Measurements from ENCODE around the gene CCDC66.

Gene CCDC66

GRCh38 chr3:56622381-56622780 is 65.4 kb downstream of the CCDC66 start:
- FAIRE-seq (peak; percentile 29), DNase-seq (ENCODE audit: insufficient read length, low spot score) (no peak)
- no peak for TF ChIP-seq CTCF (IDR thresholded peaks at IDR 0.05; ENCODE audit: insufficient read depth, missing control alignments)

GRCh38 chr3:56624725-56625124 is 67.8 kb downstream of the CCDC66 start:
- DNase-seq (ENCODE audit: insufficient read length, low spot score) (no peak), FAIRE-seq (no peak)
- TF ChIP-seq CTCF (IDR thresholded peaks at IDR 0.05; ENCODE audit: insufficient read depth, missing control alignments) = no peak

- FAIRE-seq = no peak
- DNase-seq (ENCODE audit: insufficient read length, low spot score) = no peak
- no peak for TF ChIP-seq CTCF (IDR thresholded peaks at IDR 0.05; ENCODE audit: insufficient read depth, missing control alignments)
Measured at GRCh38 chr3:56629047-56629446, 72.1 kb downstream of the CCDC66 start.

- TF ChIP-seq CTCF (IDR thresholded peaks at IDR 0.05; ENCODE audit: insufficient read depth, missing control alignments) = no peak
- no peak for FAIRE-seq
- DNase-seq (ENCODE audit: insufficient read length, low spot score) = no peak
Measured at GRCh38 chr3:56629451-56629850, 72.5 kb downstream of the CCDC66 start.

- no peak for DNase-seq (ENCODE audit: insufficient read length, low spot score)
- peak; percentile 44 for FAIRE-seq
- TF ChIP-seq CTCF (IDR thresholded peaks at IDR 0.05; ENCODE audit: insufficient read depth, missing control alignments) = no peak
Measured at GRCh38 chr3:56630966-56631365, 74.0 kb downstream of the CCDC66 start.

- FAIRE-seq (no peak), DNase-seq (ENCODE audit: insufficient read length, low spot score) (no peak)
Measured at GRCh38 chr3:56633181-56633580, 76.2 kb downstream of the CCDC66 start.

More at GRCh38 chr3:56633181-56633580, 76.2 kb downstream of the CCDC66 start:
- TF ChIP-seq CTCF (IDR thresholded peaks at IDR 0.05; ENCODE audit: insufficient read depth, missing control alignments) = no peak

Data from D721Med (cell line).